Astrocyte of the cerebellum (primary cell): Measurements from ENCODE around the gene EPHX1.

Experiments
- DNase-seq: peaks from one replicate; pipeline ENCODE4 v3.0.0-alpha.2; 2011; ENCODE audit warnings: low read depth
- H3K4me3 ChIP-seq: 2 replicates; pipeline ENCODE4 v1.5.1; 2011; ENCODE audit warnings: mild to moderate bottlenecking, low read depth, low read length, moderate library complexity
- CTCF ChIP-seq: IDR thresholded peaks from 2 replicates; pipeline ENCODE4 v1.5.1; 2012; ENCODE audit warnings: low read length, low read depth, moderate library complexity, mild to moderate bottlenecking; ENCODE audit errors: missing control alignments
- in situ Hi-C: cut with HindIII; loops from 2 replicates; pipeline ENCODE4 v1.10.0; 2017; ENCODE audit warnings: low sequenced_read_pairs

The EPHX1 gene

GRCh38 chr1:225846331-225847310, 36.7 kb downstream of the EPHX1 start:
- no peak for TF ChIP-seq CTCF
- no peak overlapping the region for H3K4me3 ChIP-seq
- in situ Hi-C loops, result no loop called here
- no peak for DNase-seq

GRCh38 chr1:225847610-225848009, 37.7 kb downstream of the EPHX1 start:
- H3K4me3 ChIP-seq, result no peak overlapping the region
- no peak for TF ChIP-seq CTCF
- in situ Hi-C loops, result no loop called here
- DNase-seq, result no peak

- TF ChIP-seq CTCF, result no peak
- no peak overlapping the region for H3K4me3 ChIP-seq
- in situ Hi-C loops, result no loop called here
- no peak for DNase-seq
Observed at GRCh38 chr1:225848030-225848955, 38.4 kb downstream of the EPHX1 start.

GRCh38 chr1:225849925-225850324, 40.0 kb downstream of the EPHX1 start:
- DNase-seq, result no peak
- in situ Hi-C loops, result no loop called here
- H3K4me3 ChIP-seq, result no peak overlapping the region
- TF ChIP-seq CTCF, result no peak

- H3K4me3 ChIP-seq, result no peak overlapping the region
- in situ Hi-C loops, result no loop called here
- DNase-seq, result no peak
- no peak for TF ChIP-seq CTCF
Observed at GRCh38 chr1:225850370-225850769, 40.4 kb downstream of the EPHX1 start.

- H3K4me3 ChIP-seq, result no peak overlapping the region
- in situ Hi-C loops, result no loop called here
- DNase-seq, result no peak
- no peak for TF ChIP-seq CTCF
Observed at GRCh38 chr1:225851805-225852204, 41.9 kb downstream of the EPHX1 start.
